SU-DHL-6 (cell line): ENCODE data around the gene SAPCD1.

Experiments
- CTCF ChIP-seq: fragments of 200-600 bp; sonication (generic); IDR thresholded peaks from one replicate; pipeline ENCODE4 v1.5.1; 2017; ENCODE audit warnings: antibody characterized with exemption, mild to moderate bottlenecking, low read length, moderate library complexity; ENCODE audit not compliant: insufficient read depth, poor library complexity, severe bottlenecking
- EZH2phosphoT487 ChIP-seq: fragments of 200-600 bp; sonication (generic), shearing (Covaris generic); conservative IDR thresholded peaks from 2 replicates; pipeline ENCODE4 v1.6.1; 2018; ENCODE audit warnings: mild to moderate bottlenecking, antibody characterized with exemption, low read length, moderate library complexity, mixed read lengths

- TF ChIP-seq CTCF (no peak), EZH2phosphoT487 (no peak)
Observed at GRCh38 chr6:31752739-31753319, 9.6 kb upstream of the SAPCD1 start.
